ENCODE measurements around the gene HSD11B2. TPM values are rescaled to one million over a fixed set of nuclear protein-coding genes. Genes with fewer than 3 reads are reported as not detected.

Gene HSD11B2
- total RNA-seq, 1 donor from 2014 or later: 2.4 TPM

DNA sequence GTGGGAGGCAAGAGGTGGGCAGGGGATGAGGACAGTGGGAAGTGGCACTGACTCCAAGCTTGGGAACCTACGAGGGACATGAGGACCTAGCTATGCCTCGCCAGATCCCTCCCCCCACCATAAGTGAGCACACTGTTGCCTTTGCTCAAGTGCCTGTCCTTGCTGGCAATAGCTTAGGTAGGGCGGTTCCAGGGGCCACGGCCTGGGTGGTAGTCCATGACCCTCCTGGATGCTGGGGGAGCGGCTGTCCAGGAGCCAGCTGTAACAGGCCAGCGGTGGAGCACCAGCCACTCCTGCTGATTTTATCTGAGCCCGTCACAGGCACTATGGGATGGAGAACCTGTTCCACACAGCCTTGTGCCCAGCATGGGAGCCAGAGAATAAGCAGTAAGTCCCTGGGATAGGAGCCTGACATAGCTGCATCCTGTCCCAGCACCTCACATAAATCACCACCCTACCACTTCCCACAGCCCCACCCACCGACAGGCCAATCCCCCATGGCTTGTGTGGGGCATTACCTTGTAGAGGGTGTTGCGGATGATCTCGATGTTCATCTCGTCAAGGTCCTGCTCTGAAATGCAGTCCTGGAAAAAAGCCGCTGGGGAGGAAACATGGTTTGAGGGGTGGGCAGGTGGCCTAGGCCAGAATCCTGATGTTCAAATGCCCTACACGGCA, 11.8 kb downstream of the HSD11B2 start:
- TF ChIP-seq, protein P1, sequence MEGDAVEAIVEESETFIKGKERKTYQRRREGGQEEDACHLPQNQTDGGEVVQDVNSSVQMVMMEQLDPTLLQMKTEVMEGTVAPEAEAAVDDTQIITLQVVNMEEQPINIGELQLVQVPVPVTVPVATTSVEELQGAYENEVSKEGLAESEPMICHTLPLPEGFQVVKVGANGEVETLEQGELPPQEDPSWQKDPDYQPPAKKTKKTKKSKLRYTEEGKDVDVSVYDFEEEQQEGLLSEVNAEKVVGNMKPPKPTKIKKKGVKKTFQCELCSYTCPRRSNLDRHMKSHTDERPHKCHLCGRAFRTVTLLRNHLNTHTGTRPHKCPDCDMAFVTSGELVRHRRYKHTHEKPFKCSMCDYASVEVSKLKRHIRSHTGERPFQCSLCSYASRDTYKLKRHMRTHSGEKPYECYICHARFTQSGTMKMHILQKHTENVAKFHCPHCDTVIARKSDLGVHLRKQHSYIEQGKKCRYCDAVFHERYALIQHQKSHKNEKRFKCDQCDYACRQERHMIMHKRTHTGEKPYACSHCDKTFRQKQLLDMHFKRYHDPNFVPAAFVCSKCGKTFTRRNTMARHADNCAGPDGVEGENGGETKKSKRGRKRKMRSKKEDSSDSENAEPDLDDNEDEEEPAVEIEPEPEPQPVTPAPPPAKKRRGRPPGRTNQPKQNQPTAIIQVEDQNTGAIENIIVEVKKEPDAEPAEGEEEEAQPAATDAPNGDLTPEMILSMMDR (IDR thresholded peaks at IDR 0.05): no peak
- Histone ChIP-seq H3K36me3 (peaks cover 19 to 42% of the 10 kb centered on the region in 2 donors), H3K27ac (no peak overlapping the region), H3K4me1 (peaks cover 0 to 4% of the 10 kb centered on the region in 2 donors), H3K27me3 (no peaks in the 10 kb centered on the region), H3K4me3 (no peak overlapping the region), H3K9me3 (no peaks in the 10 kb centered on the region)
- intact Hi-C loops (cut with DNase I): no loop called here
- DNase-seq (ENCODE audit: low spot score in 2 of 2): no peak

DNA sequence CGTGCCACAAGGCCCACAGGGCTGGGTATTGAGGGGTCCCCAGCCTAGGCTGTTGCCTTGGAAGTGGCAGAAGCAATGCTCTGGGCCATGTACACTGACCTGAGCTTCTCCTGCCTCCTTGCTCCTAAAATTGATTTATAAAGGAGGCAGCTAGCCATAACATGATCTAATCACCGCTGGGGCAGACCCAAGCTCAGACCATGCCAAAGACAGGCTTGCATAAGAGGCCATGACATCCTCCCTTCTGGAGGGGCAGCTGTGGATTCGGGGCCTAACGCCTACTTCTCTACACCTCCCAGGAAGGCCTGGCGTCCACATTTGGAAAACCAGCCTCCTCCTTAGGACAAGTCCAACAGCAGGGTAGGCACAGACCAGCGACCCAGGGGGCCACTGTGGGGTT, 12.3 kb downstream of the HSD11B2 start:
- peak in 1 of 2 donors; percentile 75 for DNase-seq (ENCODE audit: low spot score in 2 of 2)
- H3K36me3 ChIP-seq: peaks cover 18 to 42% of the 10 kb centered on the region in 2 donors
- peaks cover 0 to 4% of the 10 kb centered on the region in 2 donors for H3K4me1 ChIP-seq
- intact Hi-C loops (cut with DNase I): no loop called here
- H3K9me3 ChIP-seq: no peaks in the 10 kb centered on the region
- H3K27me3 ChIP-seq: no peaks in the 10 kb centered on the region
- H3K4me3 ChIP-seq: no peak overlapping the region
- no peak overlapping the region for H3K27ac ChIP-seq
- TF ChIP-seq, protein P1 (IDR thresholded peaks at IDR 0.05): no peak

DNA sequence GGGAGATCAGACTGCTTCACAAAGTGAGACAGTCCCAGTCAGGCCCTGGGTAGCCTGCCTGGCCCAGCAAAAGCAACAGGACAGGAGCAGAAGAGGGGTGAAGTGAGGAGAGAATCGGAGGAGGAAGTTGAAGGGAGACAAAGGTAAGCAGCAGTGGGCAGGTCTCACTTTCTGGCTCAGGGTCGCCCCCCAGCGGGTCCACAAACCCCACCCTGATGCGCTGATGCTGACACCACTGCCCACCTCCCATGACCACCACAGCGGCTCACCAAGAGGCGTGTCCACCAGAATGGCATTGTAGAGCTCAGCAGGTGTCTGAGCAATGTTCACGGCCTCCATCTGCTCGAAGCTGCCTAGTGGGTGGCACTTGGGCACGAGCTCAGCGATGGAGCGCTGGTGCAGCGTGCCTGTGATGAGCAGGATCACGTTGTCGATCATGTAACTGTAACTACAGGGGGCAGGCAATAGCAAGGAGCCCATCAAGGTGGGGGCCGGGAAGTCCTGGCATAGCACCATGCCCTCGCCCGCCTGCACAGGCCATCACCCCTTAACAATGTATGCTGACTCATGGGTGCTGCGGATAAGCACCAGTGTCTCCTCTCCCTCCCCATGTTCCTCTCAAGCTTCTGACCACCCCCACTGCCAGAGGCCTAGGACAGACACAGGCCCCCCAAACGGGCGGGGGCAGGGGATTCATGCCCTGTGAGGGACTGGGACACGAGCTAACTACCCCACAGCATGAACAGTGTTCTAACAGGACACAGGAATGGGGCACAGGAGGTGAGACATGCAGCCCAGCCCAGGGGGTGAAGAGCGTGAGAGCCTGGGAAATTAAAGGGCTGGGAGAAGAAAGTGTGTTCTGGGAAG, 13.6 kb downstream of the HSD11B2 start:
- no peak overlapping the region for H3K27ac ChIP-seq

DNA sequence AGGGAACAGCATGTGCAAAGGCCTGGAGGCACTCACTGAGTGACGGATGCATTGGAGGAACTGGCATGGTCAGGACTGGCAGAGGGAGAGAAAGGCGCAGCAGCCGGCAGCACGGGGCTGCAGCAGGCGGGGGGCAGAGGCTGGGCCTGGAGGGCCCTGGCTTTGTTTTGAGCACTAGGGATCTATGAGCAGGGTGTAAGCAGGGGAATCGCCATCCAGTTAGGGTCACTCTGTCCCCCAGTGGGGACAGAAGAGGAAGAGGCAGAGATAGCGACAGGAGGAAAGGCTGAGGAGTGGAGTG, 14.2 kb downstream of the HSD11B2 start:
- H3K36me3 ChIP-seq: peaks cover 14 to 34% of the 10 kb centered on the region in 2 donors
- intact Hi-C loops (cut with DNase I): no loop called here
- H3K27ac ChIP-seq: no peak overlapping the region
- H3K9me3 ChIP-seq: no peaks in the 10 kb centered on the region
- no peak for DNase-seq (ENCODE audit: low spot score in 2 of 2)
- no peaks in the 10 kb centered on the region for H3K27me3 ChIP-seq
- H3K4me3 ChIP-seq: no peak overlapping the region
- TF ChIP-seq, protein P1 (IDR thresholded peaks at IDR 0.05): no peak
- peaks cover 0 to 10% of the 10 kb centered on the region in 2 donors for H3K4me1 ChIP-seq

More for the DNA sequence above, 13.6 kb downstream of the HSD11B2 start:
- no peaks in the 10 kb centered on the region for H3K9me3 ChIP-seq
- TF ChIP-seq, protein P1 (IDR thresholded peaks at IDR 0.05): no peak
- no peak for DNase-seq (ENCODE audit: low spot score in 2 of 2)
- H3K27me3 ChIP-seq: no peaks in the 10 kb centered on the region
- peaks cover 0 to 4% of the 10 kb centered on the region in 2 donors for H3K4me1 ChIP-seq
- H3K4me3 ChIP-seq: no peak overlapping the region
- peaks cover 14 to 36% of the 10 kb centered on the region in 2 donors for H3K36me3 ChIP-seq
- intact Hi-C loops (cut with DNase I): no loop called here

DNA sequence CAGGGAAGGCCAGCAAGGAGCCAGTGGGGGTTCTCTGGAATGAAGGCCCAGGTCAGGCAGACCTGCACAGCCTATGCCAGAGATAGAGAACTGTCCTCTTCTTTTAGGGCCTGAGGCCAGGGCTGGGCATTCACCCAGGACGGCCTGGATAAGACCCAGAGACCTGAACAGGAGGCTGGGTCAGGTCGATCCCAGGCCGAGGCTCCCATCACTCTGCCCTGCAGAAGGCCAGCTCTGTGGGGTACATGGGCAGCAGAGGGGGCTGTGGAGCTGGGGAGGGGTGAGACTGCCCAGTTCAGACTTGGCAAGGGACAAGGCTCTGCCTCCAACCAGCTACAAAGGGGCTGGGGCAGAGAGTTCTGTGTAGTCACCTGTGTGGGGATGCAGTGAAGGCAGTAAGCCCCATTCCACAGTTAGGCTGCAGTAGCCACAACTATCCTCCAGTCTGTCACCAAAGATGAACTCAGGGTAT, 14.6 kb downstream of the HSD11B2 start:
- H3K27ac ChIP-seq: no peak overlapping the region
- H3K9me3 ChIP-seq: no peaks in the 10 kb centered on the region
- H3K4me1 ChIP-seq: peaks cover 0 to 11% of the 10 kb centered on the region in 2 donors
- DNase-seq (ENCODE audit: low spot score in 2 of 2): no peak
- peaks cover 14 to 34% of the 10 kb centered on the region in 2 donors for H3K36me3 ChIP-seq
- intact Hi-C loops (cut with DNase I): no loop called here
- no peak overlapping the region for H3K4me3 ChIP-seq
- no peaks in the 10 kb centered on the region for H3K27me3 ChIP-seq
- TF ChIP-seq, protein P1 (IDR thresholded peaks at IDR 0.05): no peak

All from ascending aorta (tissue), 2 donors.